ENCODE results near the gene CNOT11. TPM values are rescaled to one million over a fixed set of nuclear protein-coding genes. Genes with fewer than 3 reads are reported as not detected.

CNOT11 gene
- total and polyA plus RNA-seq, 2 of the 8 experiments (the other 6 are each of a cell fraction or from before 2014, with no cell fraction given), result 41.5 to 54.6 TPM

- TF ChIP-seq SIN3A (conservative IDR thresholded peaks at IDR 0.05 in 1 of 2, IDR thresholded peaks at IDR 0.05 in 1 of 2; ENCODE audit: low read depth in 1 of 2, low read length in 2 of 2) (no peak), SP1 (IDR thresholded peaks at IDR 0.05; ENCODE audit: low read depth, low read length) (no peak), SIX5 (IDR thresholded peaks at IDR 0.05; ENCODE audit: low read depth, low read length) (no peak), RFX5 (IDR thresholded peaks at IDR 0.05; ENCODE audit: borderline replicate concordance, low read depth, low read length) (no peak)
- TF ChIP-seq, protein P1, sequence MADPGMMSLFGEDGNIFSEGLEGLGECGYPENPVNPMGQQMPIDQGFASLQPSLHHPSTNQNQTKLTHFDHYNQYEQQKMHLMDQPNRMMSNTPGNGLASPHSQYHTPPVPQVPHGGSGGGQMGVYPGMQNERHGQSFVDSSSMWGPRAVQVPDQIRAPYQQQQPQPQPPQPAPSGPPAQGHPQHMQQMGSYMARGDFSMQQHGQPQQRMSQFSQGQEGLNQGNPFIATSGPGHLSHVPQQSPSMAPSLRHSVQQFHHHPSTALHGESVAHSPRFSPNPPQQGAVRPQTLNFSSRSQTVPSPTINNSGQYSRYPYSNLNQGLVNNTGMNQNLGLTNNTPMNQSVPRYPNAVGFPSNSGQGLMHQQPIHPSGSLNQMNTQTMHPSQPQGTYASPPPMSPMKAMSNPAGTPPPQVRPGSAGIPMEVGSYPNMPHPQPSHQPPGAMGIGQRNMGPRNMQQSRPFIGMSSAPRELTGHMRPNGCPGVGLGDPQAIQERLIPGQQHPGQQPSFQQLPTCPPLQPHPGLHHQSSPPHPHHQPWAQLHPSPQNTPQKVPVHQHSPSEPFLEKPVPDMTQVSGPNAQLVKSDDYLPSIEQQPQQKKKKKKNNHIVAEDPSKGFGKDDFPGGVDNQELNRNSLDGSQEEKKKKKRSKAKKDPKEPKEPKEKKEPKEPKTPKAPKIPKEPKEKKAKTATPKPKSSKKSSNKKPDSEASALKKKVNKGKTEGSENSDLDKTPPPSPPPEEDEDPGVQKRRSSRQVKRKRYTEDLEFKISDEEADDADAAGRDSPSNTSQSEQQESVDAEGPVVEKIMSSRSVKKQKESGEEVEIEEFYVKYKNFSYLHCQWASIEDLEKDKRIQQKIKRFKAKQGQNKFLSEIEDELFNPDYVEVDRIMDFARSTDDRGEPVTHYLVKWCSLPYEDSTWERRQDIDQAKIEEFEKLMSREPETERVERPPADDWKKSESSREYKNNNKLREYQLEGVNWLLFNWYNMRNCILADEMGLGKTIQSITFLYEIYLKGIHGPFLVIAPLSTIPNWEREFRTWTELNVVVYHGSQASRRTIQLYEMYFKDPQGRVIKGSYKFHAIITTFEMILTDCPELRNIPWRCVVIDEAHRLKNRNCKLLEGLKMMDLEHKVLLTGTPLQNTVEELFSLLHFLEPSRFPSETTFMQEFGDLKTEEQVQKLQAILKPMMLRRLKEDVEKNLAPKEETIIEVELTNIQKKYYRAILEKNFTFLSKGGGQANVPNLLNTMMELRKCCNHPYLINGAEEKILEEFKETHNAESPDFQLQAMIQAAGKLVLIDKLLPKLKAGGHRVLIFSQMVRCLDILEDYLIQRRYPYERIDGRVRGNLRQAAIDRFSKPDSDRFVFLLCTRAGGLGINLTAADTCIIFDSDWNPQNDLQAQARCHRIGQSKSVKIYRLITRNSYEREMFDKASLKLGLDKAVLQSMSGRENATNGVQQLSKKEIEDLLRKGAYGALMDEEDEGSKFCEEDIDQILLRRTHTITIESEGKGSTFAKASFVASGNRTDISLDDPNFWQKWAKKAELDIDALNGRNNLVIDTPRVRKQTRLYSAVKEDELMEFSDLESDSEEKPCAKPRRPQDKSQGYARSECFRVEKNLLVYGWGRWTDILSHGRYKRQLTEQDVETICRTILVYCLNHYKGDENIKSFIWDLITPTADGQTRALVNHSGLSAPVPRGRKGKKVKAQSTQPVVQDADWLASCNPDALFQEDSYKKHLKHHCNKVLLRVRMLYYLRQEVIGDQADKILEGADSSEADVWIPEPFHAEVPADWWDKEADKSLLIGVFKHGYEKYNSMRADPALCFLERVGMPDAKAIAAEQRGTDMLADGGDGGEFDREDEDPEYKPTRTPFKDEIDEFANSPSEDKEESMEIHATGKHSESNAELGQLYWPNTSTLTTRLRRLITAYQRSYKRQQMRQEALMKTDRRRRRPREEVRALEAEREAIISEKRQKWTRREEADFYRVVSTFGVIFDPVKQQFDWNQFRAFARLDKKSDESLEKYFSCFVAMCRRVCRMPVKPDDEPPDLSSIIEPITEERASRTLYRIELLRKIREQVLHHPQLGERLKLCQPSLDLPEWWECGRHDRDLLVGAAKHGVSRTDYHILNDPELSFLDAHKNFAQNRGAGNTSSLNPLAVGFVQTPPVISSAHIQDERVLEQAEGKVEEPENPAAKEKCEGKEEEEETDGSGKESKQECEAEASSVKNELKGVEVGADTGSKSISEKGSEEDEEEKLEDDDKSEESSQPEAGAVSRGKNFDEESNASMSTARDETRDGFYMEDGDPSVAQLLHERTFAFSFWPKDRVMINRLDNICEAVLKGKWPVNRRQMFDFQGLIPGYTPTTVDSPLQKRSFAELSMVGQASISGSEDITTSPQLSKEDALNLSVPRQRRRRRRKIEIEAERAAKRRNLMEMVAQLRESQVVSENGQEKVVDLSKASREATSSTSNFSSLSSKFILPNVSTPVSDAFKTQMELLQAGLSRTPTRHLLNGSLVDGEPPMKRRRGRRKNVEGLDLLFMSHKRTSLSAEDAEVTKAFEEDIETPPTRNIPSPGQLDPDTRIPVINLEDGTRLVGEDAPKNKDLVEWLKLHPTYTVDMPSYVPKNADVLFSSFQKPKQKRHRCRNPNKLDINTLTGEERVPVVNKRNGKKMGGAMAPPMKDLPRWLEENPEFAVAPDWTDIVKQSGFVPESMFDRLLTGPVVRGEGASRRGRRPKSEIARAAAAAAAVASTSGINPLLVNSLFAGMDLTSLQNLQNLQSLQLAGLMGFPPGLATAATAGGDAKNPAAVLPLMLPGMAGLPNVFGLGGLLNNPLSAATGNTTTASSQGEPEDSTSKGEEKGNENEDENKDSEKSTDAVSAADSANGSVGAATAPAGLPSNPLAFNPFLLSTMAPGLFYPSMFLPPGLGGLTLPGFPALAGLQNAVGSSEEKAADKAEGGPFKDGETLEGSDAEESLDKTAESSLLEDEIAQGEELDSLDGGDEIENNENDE (IDR thresholded peaks at IDR 0.05; ENCODE audit: insufficient replicate concordance, low read length), result no peak
These were observed 21.5 kb downstream of the CNOT11 start (continued) for GRCh38 chr2:101274142-101274541.
